Measurements from ENCODE around the gene CTSV. TPM values are rescaled to one million over a fixed set of nuclear protein-coding genes. Genes with fewer than 3 reads are reported as not detected.
"Not testable (repeated sequence)": the region's sequence is repeated elsewhere in the genome, so short reads cannot be mapped to it uniquely, and the experiment has no call there.

Gene CTSV
- total RNA-seq, 4 donors from 2014 or later = 49.1 to 208 (median 93.4) TPM

DNA sequence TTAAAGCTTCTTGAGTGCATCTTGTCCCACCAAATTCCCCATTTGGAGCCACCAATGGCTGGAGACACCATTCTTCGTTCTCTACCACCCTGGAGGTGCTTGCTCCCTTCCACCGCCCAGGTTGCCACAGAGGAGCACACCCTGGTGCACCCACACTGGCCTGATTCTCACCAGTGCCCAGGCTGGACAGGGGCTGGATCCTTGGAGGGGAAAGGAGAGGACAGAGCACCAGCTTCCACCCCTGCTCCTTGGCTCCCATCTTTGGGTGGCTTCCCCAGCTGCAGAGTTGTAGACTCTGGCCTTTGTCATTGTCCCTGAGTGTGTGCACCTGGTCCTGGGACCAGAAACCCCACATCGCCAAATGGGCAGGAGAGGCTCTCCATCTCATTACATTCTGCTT lies 21.9 kb upstream of the CTSV start:
- intact Hi-C loops (cut with DNase I; ENCODE audit: low total_unique reads) = no loop called here
- WGBS, 2 donors = 81 to 95% methylated on average over 3 of the region's 3 CpGs
- H3K4me3 ChIP-seq (ENCODE audit: low read depth, poor library complexity, severe bottlenecking) = no peak overlapping the region
- DNase-seq (ENCODE audit: low spot score in 2 of 2) = peak in 1 of 2 donors; percentile 75
- TF ChIP-seq, protein P1, sequence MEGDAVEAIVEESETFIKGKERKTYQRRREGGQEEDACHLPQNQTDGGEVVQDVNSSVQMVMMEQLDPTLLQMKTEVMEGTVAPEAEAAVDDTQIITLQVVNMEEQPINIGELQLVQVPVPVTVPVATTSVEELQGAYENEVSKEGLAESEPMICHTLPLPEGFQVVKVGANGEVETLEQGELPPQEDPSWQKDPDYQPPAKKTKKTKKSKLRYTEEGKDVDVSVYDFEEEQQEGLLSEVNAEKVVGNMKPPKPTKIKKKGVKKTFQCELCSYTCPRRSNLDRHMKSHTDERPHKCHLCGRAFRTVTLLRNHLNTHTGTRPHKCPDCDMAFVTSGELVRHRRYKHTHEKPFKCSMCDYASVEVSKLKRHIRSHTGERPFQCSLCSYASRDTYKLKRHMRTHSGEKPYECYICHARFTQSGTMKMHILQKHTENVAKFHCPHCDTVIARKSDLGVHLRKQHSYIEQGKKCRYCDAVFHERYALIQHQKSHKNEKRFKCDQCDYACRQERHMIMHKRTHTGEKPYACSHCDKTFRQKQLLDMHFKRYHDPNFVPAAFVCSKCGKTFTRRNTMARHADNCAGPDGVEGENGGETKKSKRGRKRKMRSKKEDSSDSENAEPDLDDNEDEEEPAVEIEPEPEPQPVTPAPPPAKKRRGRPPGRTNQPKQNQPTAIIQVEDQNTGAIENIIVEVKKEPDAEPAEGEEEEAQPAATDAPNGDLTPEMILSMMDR (IDR thresholded peaks at IDR 0.05) = no peak
- no peak for TF ChIP-seq POLR2A (IDR thresholded peaks at IDR 0.05)

DNA sequence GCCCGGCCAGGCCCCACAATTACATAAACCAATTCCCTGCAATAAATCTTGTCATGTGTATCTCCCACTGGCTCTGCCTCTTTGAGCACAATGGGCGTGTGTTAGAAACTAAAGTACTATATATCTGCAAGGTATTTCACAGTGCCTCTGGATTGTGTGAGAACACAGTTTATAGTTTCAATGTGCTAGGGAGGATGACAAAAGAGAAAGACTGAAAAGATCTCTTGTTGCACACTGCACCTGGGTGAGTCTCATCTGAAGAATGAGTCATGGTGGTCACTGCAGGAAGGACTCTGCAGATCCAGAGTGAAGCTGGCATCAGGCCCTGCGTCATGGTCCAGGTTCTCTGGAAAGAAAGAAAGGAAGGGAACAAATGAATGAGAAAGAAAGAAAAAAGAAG lies 20.7 kb upstream of the CTSV start:
- 71 to 72% methylated on average over 3 of the region's 3 CpGs for WGBS, 2 donors

DNA sequence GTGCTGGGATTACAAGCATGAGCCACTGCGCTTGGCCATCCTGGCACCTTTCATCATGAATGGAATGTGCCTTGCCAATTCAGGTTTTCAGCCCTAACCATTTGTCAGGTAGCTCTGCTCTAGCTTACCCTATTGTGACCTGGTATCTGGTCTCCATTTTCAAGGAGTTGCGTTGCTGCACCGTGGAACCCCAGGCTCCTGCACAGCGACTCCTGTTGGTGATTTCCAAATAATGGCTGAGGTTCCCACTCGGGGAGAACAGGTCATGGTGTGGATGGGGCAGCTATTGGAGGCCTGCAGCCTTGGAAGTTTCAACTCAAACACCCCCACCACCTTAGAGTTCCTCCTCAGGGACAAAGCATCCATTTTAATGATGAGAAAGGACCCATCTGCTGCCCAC lies 18.7 kb upstream of the CTSV start:
- intact Hi-C loops (cut with DNase I; ENCODE audit: low total_unique reads) = no loop called here
- TF ChIP-seq, protein P1 (IDR thresholded peaks at IDR 0.05) = no peak
- no peak for TF ChIP-seq POLR2A (IDR thresholded peaks at IDR 0.05)
- DNase-seq (ENCODE audit: low spot score in 2 of 2) = peak in 1 of 2 donors; percentile 37
- 78 to 85% methylated on average over 5 of the region's 5 CpGs for WGBS, 2 donors
- no peak overlapping the region for H3K4me3 ChIP-seq (ENCODE audit: low read depth, poor library complexity, severe bottlenecking)

More for the DNA sequence above, 20.7 kb upstream of the CTSV start:
- DNase-seq (ENCODE audit: low spot score in 2 of 2) = peak in 1 of 2 donors; percentile 49
- intact Hi-C loops (cut with DNase I; ENCODE audit: low total_unique reads) = no loop called here
- H3K4me3 ChIP-seq (ENCODE audit: low read depth, poor library complexity, severe bottlenecking) = no peak overlapping the region
- TF ChIP-seq, protein P1 (IDR thresholded peaks at IDR 0.05) = no peak
- TF ChIP-seq POLR2A (IDR thresholded peaks at IDR 0.05) = no peak

DNA sequence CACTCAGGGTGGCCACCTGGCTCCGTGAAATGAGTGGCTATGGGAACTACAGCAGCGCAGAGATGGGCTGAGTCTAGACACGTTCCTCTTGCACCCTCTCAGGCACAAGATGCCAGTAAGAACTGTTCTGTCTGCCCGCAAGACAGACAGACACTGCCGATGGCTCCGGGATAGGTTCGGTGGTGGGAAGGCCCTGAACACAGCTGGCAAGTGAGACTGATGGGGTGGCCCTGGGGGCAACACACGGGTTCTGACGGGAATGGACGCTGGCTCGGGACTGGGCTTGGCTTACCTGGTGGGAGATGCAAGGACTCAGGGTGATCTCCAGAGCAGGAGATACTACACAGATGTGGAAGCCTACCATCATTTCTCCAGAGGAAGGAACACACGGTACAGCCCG lies 16.9 kb upstream of the CTSV start:
- H3K4me3 ChIP-seq (ENCODE audit: low read depth, poor library complexity, severe bottlenecking); intact Hi-C loops (cut with DNase I; ENCODE audit: low total_unique reads): not testable (repeated sequence)
- WGBS, 2 donors = 56 to 74% methylated on average over 12 to 13 of the region's 13 CpGs
- DNase-seq (ENCODE audit: low spot score in 2 of 2) = peak in 1 of 2 donors; percentile 65

DNA sequence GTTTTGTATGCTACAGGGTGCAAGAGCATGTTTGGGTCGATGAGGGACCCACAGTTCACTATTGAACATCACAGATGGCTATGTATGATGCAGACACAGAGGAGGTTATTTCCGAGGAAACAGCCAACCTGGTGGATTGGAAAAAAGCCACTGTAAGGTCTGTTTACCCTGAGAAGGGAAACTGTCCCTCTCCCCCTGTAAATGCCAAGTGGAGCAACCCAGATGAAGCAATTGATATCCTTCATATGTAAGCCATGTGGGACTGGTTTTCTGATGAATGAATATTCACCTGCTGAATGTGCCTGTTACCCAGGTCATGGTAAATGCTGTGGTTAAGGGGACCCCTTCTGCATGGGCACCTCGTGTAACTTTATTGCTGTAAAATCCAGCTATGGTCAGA lies 14.8 kb upstream of the CTSV start:
- TF ChIP-seq POLR2A (IDR thresholded peaks at IDR 0.05) = no peak
- TF ChIP-seq, protein P1 (IDR thresholded peaks at IDR 0.05) = no peak
- intact Hi-C loops (cut with DNase I; ENCODE audit: low total_unique reads) = no loop called here
- no peak for DNase-seq (ENCODE audit: low spot score in 2 of 2)
- no peak overlapping the region for H3K4me3 ChIP-seq (ENCODE audit: low read depth, poor library complexity, severe bottlenecking)
- 46 to 57% methylated on average over 3 of the region's 3 CpGs for WGBS, 2 donors

DNA sequence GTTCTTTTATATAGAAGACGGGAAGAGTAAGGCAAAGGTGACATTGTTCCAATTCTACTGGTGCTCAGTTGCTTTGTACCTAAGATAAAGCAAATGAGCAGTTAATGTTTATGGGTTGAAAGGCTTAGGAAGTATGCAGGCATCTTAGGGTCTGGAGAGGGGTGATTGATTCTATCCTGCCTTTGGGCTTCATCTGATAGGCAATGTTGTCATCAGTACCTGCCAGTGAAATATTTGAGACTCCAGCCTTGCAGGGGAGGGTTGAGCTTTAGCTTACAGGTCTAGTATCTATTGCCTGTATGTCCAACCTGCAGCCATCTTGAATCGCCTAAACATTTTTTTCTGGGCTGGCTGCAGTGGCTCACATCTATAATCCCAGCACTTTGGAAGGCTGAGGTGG lies 13.8 kb upstream of the CTSV start:
- WGBS, 2 donors = 77 to 81% methylated on average over 2 of the region's 2 CpGs
- intact Hi-C loops (cut with DNase I; ENCODE audit: low total_unique reads) = no loop called here
- H3K4me3 ChIP-seq (ENCODE audit: low read depth, poor library complexity, severe bottlenecking) = no peak overlapping the region
- TF ChIP-seq, protein P1 (IDR thresholded peaks at IDR 0.05) = no peak
- TF ChIP-seq POLR2A (IDR thresholded peaks at IDR 0.05) = no peak
- DNase-seq (ENCODE audit: low spot score in 2 of 2) = no peak

Measured in lower leg skin (tissue), 4 donors.